Measurements from ENCODE around the gene ZMYM3.

ZMYM3 gene

DNA sequence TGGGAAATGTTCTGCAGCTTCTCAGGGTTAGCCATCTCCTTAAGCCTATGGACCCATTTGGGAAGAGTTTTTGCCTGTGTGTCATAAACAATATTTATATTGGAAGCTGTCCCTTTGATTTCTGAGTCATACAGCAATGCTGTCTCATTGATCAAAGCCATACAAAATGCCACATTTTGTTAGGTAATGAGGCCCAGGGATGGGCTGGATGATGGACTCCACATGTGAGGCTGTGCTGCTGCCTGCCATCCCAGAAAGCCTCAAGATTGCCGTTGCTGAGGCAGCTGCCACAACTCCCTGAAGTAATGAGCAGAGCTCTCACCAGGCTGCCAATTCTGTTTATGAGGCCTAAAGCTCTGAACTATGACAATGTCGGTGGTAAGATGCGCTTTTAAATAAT, 43.1 kb downstream of the ZMYM3 start:
- peak; percentile 23 for DNase-seq

DNA sequence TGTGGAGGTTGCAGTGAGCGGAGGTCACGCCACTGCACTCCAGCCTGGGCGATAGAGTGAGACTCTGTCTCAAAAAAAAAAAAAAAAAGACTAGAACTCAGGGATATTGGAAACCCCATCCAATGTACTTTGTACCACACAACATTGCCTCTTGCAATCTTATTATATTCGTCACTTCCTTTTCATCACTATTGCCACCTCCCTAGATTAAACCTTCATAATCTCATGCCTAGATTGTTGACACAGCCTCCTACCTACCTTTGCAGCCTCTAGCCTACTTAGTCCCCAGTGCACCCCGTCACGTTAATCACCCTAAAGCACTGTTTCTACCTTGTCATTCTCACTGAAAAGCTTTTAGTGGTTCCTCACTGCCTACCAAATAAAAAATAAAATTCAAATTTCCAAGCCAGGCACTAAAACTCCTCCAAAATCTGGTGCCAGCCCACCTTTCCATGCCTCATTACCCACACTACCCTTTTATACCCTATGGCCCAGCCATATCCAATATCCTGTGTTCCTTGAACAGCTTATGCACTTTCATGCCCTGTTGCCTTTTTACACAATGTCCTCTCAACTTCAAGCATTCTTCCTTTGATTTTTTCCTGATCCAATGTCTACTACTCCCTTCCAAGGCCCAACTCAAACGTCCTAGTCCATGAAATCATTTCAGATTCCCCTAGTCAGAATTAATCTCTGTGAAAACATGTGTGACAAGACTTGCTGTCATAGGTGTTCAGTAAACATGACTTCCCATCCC, 54.5 kb downstream of the ZMYM3 start:
- no peak for DNase-seq

DNA sequence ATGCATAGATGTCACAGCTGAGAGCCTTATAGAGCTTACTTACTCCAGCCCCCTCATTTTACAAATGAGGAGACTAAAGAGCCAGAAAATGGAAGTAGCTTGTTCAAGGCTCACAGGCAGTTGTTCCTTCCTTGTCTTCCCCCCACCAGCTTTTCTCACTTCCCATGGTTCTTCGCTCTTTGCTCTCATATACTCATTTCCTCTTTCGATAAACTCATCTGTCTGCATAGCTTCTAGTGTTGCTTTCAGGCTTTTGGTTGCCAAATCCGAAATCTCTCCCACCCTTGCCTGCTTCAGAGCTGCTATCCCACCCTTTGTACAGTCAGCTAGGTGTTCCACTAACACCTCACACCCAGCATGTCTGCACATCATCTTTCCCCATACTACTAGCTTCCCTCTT, 55.9 kb downstream of the ZMYM3 start:
- no peak for DNase-seq

DNA sequence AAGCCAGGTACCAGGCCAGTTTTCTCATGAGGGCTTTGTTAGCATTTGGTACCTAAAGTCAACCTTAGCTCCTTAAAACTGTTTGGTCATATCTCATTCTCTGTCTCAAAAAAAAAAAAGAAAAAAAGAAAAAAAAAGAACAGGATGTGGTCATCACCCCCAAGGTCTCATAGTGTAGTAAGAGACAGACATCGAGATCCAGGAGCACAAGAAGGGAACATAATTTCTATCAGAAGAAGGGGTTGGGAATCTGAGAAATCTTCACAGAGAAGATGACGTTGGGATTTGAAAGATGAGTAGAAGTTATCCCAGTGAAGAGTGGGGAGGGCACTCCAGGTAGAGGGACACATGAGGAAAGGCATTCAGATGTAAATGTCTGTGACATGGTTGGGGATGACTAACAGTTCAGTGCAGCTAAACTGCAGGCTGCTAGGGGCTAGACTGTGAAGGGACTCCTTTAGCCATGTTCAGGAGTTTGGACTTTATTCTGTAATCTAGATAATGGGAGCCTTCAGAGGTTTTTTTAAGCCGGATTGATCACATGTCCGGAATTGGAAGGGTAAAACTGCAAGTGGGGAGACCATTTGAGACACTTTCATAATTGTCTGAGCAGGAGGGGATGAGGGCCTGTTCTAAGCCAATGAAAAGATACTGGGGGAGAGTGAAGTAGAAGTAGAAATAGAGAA, 57.8 kb downstream of the ZMYM3 start:
- DNase-seq: no peak

DNA sequence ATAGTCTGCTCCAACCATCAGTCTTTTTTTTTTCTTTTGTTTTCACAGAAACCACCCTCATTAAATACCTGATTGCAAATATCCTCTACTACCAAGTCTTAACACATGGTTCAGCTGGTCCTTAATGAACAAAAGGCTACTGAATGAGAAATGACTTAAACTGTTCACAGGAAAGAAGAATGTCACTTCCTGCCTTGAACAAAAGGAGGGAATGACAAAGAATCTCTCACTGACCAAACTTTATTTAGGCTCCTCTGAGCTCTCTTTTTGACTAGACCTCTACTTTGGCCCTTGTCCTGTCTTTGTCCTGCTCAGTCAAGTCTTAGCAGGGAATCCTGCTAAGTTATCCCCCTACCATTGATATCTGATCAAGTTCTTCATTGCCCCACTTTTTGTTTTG, 62.7 kb downstream of the ZMYM3 start:
- DNase-seq: no peak

Measured in HCEC 1CT (cell line).